Bronchial epithelial cell (primary cell): ENCODE data around the gene OR2B2. TPM values are rescaled to one million over a fixed set of nuclear protein-coding genes. Genes with fewer than 3 reads are reported as not detected.
A peak's percentile ranks its signal among the peaks of the same experiment; 100 is the strongest.
"Not testable (repeated sequence)": the region's sequence is repeated elsewhere in the genome, so short reads cannot be mapped to it uniquely, and the experiment has no call there.

Source experiments
- DNase-seq: peaks from one replicate; pipeline ENCODE4 v3.0.0-alpha.2; 2010; ENCODE audit warnings: low read depth
- FAIRE-seq: peaks from 2 replicates; lab custom pipeline; 2011; peaks lifted over from hg19 to GRCh38; lab: Jason Lieb, UNC
- H3K27me3 ChIP-seq: 2 replicates; pipeline ENCODE4 v1.5.1; 2011; ENCODE audit warnings: low read length; ENCODE audit not compliant: control insufficient read depth, insufficient read depth
- H3K36me3 ChIP-seq: 2 replicates; pipeline ENCODE4 v1.5.1; 2011; ENCODE audit warnings: low read length; ENCODE audit not compliant: control insufficient read depth, insufficient read depth
- H3K4me3 ChIP-seq: 2 replicates; pipeline ENCODE4 v1.5.1; 2011; ENCODE audit warnings: mild to moderate bottlenecking, low read depth, low read length, control low read depth
- CTCF ChIP-seq: IDR thresholded peaks from 2 replicates; pipeline ENCODE4 v1.5.1; 2011; ENCODE audit warnings: mild to moderate bottlenecking, moderate library complexity, low read length, control low read depth, inconsistent platforms; ENCODE audit not compliant: insufficient read depth, severe bottlenecking
- total RNA-seq: library from RNA; depleted of rRNA; stranded (reverse); fragments of >200 nt; gene quantifications from 2 replicates; pipeline ENCODE4 v1.2.1, GENCODE V29; 2014

OR2B2 gene
- total RNA-seq, 1 donor from 2014 or later, result not detected

- H3K4me3 ChIP-seq, result no peak overlapping the region
- TF ChIP-seq CTCF, result no peak
- no peaks in the 10 kb centered on the region for H3K36me3 ChIP-seq
- DNase-seq (peak; percentile 7), FAIRE-seq (no peak)
- no peaks in the 10 kb centered on the region for H3K27me3 ChIP-seq
Observed at GRCh38 chr6:27940766-27941165, 28.6 kb upstream of the OR2B2 start.

DNA sequence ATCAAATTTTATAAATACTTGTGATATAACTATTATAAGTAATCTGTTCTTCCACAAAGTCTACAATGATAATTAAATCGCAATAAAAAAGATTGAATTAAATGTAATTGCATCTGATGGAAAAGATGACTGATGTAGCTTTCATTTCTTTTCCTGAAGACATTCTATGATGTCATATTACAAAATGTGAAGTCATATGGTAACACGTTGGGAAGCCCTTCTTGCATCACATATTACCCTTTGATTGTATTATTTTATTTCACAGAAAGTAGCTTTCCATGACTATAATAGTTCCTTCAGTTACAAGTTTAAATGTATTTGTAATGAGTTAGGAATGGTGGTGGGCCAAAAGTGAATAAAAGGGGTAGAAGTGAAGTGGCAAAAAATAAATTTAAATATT is 19.0 kb upstream of the OR2B2 start:
- FAIRE-seq, result no peak
- H3K27me3 ChIP-seq, result no peaks in the 10 kb centered on the region
- no peak for TF ChIP-seq CTCF
- no peak overlapping the region for H3K4me3 ChIP-seq
- DNase-seq, result no peak
- H3K36me3 ChIP-seq, result no peaks in the 10 kb centered on the region

DNA sequence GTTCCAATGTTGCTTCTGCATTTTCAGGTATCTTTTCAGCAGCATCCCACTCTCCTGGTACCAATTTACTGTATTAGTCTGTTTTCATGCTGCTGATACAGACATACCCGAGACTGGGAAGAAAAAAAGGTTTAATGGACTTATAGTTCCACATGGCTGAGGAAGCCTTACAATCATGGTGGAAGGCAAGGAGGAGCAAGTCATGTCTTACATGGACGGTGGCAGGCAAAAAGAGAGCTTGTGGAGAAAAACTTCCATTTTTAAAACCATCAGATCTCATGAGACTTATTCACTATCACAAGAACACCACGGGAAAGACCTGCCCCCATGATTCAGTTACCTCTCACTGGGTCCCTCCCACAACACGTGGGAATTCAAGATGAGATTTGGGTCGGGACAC is 17.7 kb upstream of the OR2B2 start:
- not testable (repeated sequence) for H3K27me3 ChIP-seq, H3K4me3 ChIP-seq, FAIRE-seq, H3K36me3 ChIP-seq, DNase-seq

GRCh38 chr6:27928041-27928440 is 15.8 kb upstream of the OR2B2 start:
- not testable (repeated sequence) for H3K4me3 ChIP-seq, FAIRE-seq, H3K36me3 ChIP-seq, DNase-seq, H3K27me3 ChIP-seq

- FAIRE-seq, result no peak
- no peaks in the 10 kb centered on the region for H3K36me3 ChIP-seq
- H3K27me3 ChIP-seq, result no peaks in the 10 kb centered on the region
- no peak for DNase-seq
- no peak for TF ChIP-seq CTCF
- H3K4me3 ChIP-seq, result no peak overlapping the region
Observed at GRCh38 chr6:27924179-27924578, 12.0 kb upstream of the OR2B2 start.

GRCh38 chr6:27922949-27923348 is 10.8 kb upstream of the OR2B2 start:
- H3K36me3 ChIP-seq, result no peaks in the 10 kb centered on the region
- no peak for TF ChIP-seq CTCF
- no peak overlapping the region for H3K4me3 ChIP-seq
- peak; percentile 7 for DNase-seq
- H3K27me3 ChIP-seq, result no peaks in the 10 kb centered on the region
- FAIRE-seq, result no peak

- H3K36me3 ChIP-seq, result no peaks in the 10 kb centered on the region
- FAIRE-seq, result no peak
- peak; percentile 70 for DNase-seq
- no peaks in the 10 kb centered on the region for H3K27me3 ChIP-seq
- TF ChIP-seq CTCF, result no peak
- no peak overlapping the region for H3K4me3 ChIP-seq
Observed at GRCh38 chr6:27908017-27908416, 4.2 kb downstream of the OR2B2 start.
